ENCODE results near the gene AQP1.

DNA sequence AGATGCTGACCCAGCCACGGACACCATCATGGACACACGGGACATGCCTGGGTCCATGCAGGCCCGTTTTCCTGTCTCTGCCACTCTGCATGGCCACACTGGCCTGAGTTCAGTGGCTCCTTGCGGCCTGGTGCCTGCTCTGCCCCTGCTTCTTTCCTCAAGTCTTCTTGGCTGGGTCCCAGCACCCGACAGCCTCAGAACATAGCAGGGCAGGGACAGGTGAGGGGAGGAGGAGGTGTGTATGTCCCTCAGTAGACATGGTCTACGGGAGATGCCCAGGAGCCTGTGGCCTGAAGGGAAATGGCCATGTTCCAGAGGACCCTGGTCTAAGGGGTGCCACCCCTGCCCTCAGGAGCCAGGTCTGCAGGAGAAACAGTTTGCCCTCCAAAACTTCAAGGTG is 2.2 kb upstream of the AQP1 start:
- TF ChIP-seq EGR1 (IDR thresholded peaks at IDR 0.05) (no peak), FOXM1 (IDR thresholded peaks at IDR 0.05; ENCODE audit: borderline replicate concordance, low read depth) (no peak), TCF12 (IDR thresholded peaks at IDR 0.05; ENCODE audit: low read depth) (no peak)
- TF ChIP-seq, protein P1, sequence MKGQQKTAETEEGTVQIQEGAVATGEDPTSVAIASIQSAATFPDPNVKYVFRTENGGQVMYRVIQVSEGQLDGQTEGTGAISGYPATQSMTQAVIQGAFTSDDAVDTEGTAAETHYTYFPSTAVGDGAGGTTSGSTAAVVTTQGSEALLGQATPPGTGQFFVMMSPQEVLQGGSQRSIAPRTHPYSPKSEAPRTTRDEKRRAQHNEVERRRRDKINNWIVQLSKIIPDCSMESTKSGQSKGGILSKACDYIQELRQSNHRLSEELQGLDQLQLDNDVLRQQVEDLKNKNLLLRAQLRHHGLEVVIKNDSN (IDR thresholded peaks at IDR 0.05) = no peak
- TF ChIP-seq, protein P2, sequence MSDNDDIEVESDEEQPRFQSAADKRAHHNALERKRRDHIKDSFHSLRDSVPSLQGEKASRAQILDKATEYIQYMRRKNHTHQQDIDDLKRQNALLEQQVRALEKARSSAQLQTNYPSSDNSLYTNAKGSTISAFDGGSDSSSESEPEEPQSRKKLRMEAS (IDR thresholded peaks at IDR 0.05) = no peak
